ENCODE measurements around the gene KCNH4.
"Not testable (repeated sequence)": the region's sequence is repeated elsewhere in the genome, so short reads cannot be mapped to it uniquely, and the experiment has no call there.

The KCNH4 gene

GRCh38 chr17:42180922-42181850 is at the start of gene KCNH4:
KCNH4 (minus strand) TSS chr17:42181142; CDS start chr17:42180945, 197 bp downstream.
- peak; percentile 49 for ATAC-seq
- no peak within 1 kb of the TSS for H3K27ac Mint-ChIP-seq
- peak within 1 kb of the TSS; percentile 59 for H3K4me3 Mint-ChIP-seq
- peaks cover 3% of the 10 kb centered on the region for H3K36me3 Mint-ChIP-seq (ENCODE audit: low read depth)
- H3K27me3 Mint-ChIP-seq: peaks cover 23% of the 10 kb centered on the region
- peak; percentile 88 for DNase-seq
- H3K4me1 Mint-ChIP-seq: peaks cover 49% of the 10 kb centered on the region
- H3K9me3 Mint-ChIP-seq: no peaks in the 10 kb centered on the region

- no peaks in the 10 kb centered on the region for H3K9me3 Mint-ChIP-seq
- ATAC-seq: peak; percentile 63
- peaks cover 10% of the 10 kb centered on the region for H3K36me3 Mint-ChIP-seq (ENCODE audit: low read depth)
- peak overlapping the region; percentile 35 for H3K27ac Mint-ChIP-seq
- DNase-seq: no peak
- no peaks in the 10 kb centered on the region for H3K27me3 Mint-ChIP-seq
- H3K4me3 Mint-ChIP-seq: no peak overlapping the region
- H3K4me1 Mint-ChIP-seq: peaks cover 21% of the 10 kb centered on the region
These were observed 49.3 kb upstream of the KCNH4 start for GRCh38 chr17:42230225-42230624.

GRCh38 chr17:42227849-42228700 is 47.1 kb upstream of the KCNH4 start:
- Mint-ChIP-seq H3K36me3 (ENCODE audit: low read depth) (peaks cover 16% of the 10 kb centered on the region), H3K4me3 (no peak overlapping the region), H3K4me1 (peaks cover 16% of the 10 kb centered on the region), H3K27ac (peak overlapping the region; percentile 8), H3K27me3 (no peaks in the 10 kb centered on the region), H3K9me3 (no peaks in the 10 kb centered on the region)
- DNase-seq (no peak), ATAC-seq (no peak)

GRCh38 chr17:42225646-42226045 is 44.7 kb upstream of the KCNH4 start:
- DNase-seq (no peak), ATAC-seq (no peak)
- H3K4me3 Mint-ChIP-seq: no peak overlapping the region
- no peaks in the 10 kb centered on the region for H3K27me3 Mint-ChIP-seq
- peaks cover 22% of the 10 kb centered on the region for H3K36me3 Mint-ChIP-seq (ENCODE audit: low read depth)
- no peak overlapping the region for H3K27ac Mint-ChIP-seq
- H3K4me1 Mint-ChIP-seq: peaks cover 16% of the 10 kb centered on the region
- H3K9me3 Mint-ChIP-seq: no peaks in the 10 kb centered on the region

- no peak overlapping the region for H3K27ac Mint-ChIP-seq
- H3K9me3 Mint-ChIP-seq: no peaks in the 10 kb centered on the region
- no peak overlapping the region for H3K4me3 Mint-ChIP-seq
- DNase-seq: no peak
- H3K36me3 Mint-ChIP-seq (ENCODE audit: low read depth): peaks cover 22% of the 10 kb centered on the region
- no peaks in the 10 kb centered on the region for H3K27me3 Mint-ChIP-seq
- H3K4me1 Mint-ChIP-seq: peaks cover 10% of the 10 kb centered on the region
- ATAC-seq: no peak
These were observed 43.7 kb upstream of the KCNH4 start for GRCh38 chr17:42224651-42225050.

GRCh38 chr17:42221886-42222745 is 41.2 kb upstream of the KCNH4 start:
- Mint-ChIP-seq H3K36me3 (ENCODE audit: low read depth) (peaks cover 25% of the 10 kb centered on the region), H3K27me3 (no peaks in the 10 kb centered on the region)

GRCh38 chr17:42219280-42219679 is 38.3 kb upstream of the KCNH4 start:
- not testable (repeated sequence) for H3K27ac Mint-ChIP-seq, H3K9me3 Mint-ChIP-seq, DNase-seq, H3K27me3 Mint-ChIP-seq, ATAC-seq, H3K4me3 Mint-ChIP-seq, H3K4me1 Mint-ChIP-seq
- peaks cover 30% of the 10 kb centered on the region for H3K36me3 Mint-ChIP-seq (ENCODE audit: low read depth)

More at GRCh38 chr17:42221886-42222745, 41.2 kb upstream of the KCNH4 start:
- no peaks in the 10 kb centered on the region for H3K9me3 Mint-ChIP-seq
- ATAC-seq: peak; percentile 82
- no peak overlapping the region for H3K4me3 Mint-ChIP-seq
- peak overlapping the region; percentile 52 for H3K27ac Mint-ChIP-seq
- H3K4me1 Mint-ChIP-seq: peaks cover 2% of the 10 kb centered on the region
- DNase-seq: peak; percentile 64

GRCh38 chr17:42214156-42214555 is 33.2 kb upstream of the KCNH4 start:
- Mint-ChIP-seq H3K27me3 (no peaks in the 10 kb centered on the region), H3K9me3 (no peaks in the 10 kb centered on the region), H3K4me1 (no peaks in the 10 kb centered on the region), H3K27ac (no peak overlapping the region), H3K36me3 (ENCODE audit: low read depth) (peaks cover 37% of the 10 kb centered on the region), H3K4me3 (no peak overlapping the region)
- DNase-seq (no peak), ATAC-seq (no peak)

- H3K27me3 Mint-ChIP-seq: no peaks in the 10 kb centered on the region
- H3K4me1 Mint-ChIP-seq: no peaks in the 10 kb centered on the region
- no peak overlapping the region for H3K27ac Mint-ChIP-seq
- H3K36me3 Mint-ChIP-seq (ENCODE audit: low read depth): peaks cover 34% of the 10 kb centered on the region
- no peak overlapping the region for H3K4me3 Mint-ChIP-seq
- H3K9me3 Mint-ChIP-seq: no peaks in the 10 kb centered on the region
- ATAC-seq (no peak), DNase-seq (no peak)
These were observed 31.4 kb upstream of the KCNH4 start for GRCh38 chr17:42212382-42212781.

GRCh38 chr17:42211921-42212341 is 31.0 kb upstream of the KCNH4 start:
- not testable (repeated sequence) for ATAC-seq, DNase-seq, H3K4me1 Mint-ChIP-seq, H3K27ac Mint-ChIP-seq, H3K27me3 Mint-ChIP-seq, H3K4me3 Mint-ChIP-seq, H3K9me3 Mint-ChIP-seq
- peaks cover 33% of the 10 kb centered on the region for H3K36me3 Mint-ChIP-seq (ENCODE audit: low read depth)

GRCh38 chr17:42210046-42210445 is 29.1 kb upstream of the KCNH4 start:
- Mint-ChIP-seq H3K4me1 (no peaks in the 10 kb centered on the region), H3K4me3 (no peak overlapping the region), H3K27ac (no peak overlapping the region), H3K36me3 (ENCODE audit: low read depth) (peaks cover 36% of the 10 kb centered on the region), H3K9me3 (no peaks in the 10 kb centered on the region), H3K27me3 (no peaks in the 10 kb centered on the region)
- DNase-seq (no peak), ATAC-seq (no peak)

- not testable (repeated sequence) for H3K27ac Mint-ChIP-seq, H3K27me3 Mint-ChIP-seq, ATAC-seq
These were observed 25.2 kb upstream of the KCNH4 start for GRCh38 chr17:42206153-42206612.

GRCh38 chr17:42203354-42203753 is 22.4 kb upstream of the KCNH4 start:
- no peak for DNase-seq
- Mint-ChIP-seq H3K27ac (no peak overlapping the region), H3K27me3 (no peaks in the 10 kb centered on the region), H3K9me3 (no peaks in the 10 kb centered on the region), H3K36me3 (ENCODE audit: low read depth) (peaks cover 28% of the 10 kb centered on the region), H3K4me1 (peaks cover 8% of the 10 kb centered on the region), H3K4me3 (no peak overlapping the region)
- no peak for ATAC-seq

More at GRCh38 chr17:42206153-42206612, 25.2 kb upstream of the KCNH4 start:
- not testable (repeated sequence) for H3K4me1 Mint-ChIP-seq, H3K4me3 Mint-ChIP-seq, H3K9me3 Mint-ChIP-seq, DNase-seq
- peaks cover 39% of the 10 kb centered on the region for H3K36me3 Mint-ChIP-seq (ENCODE audit: low read depth)

GRCh38 chr17:42202696-42203095 is 21.8 kb upstream of the KCNH4 start:
- H3K4me3 Mint-ChIP-seq: no peak overlapping the region
- ATAC-seq (no peak), DNase-seq (no peak)
- H3K36me3 Mint-ChIP-seq (ENCODE audit: low read depth): peaks cover 28% of the 10 kb centered on the region
- H3K27me3 Mint-ChIP-seq: no peaks in the 10 kb centered on the region
- no peaks in the 10 kb centered on the region for H3K9me3 Mint-ChIP-seq
- no peak overlapping the region for H3K27ac Mint-ChIP-seq
- H3K4me1 Mint-ChIP-seq: peaks cover 8% of the 10 kb centered on the region
